Measurements from ENCODE around the gene NUP62CL. TPM values are rescaled to one million over a fixed set of nuclear protein-coding genes. Genes with fewer than 3 reads are reported as not detected.

Gene NUP62CL
- total RNA-seq, 3 donors from 2014 or later = 1.7 to 6.1 (median 4.2) TPM

DNA sequence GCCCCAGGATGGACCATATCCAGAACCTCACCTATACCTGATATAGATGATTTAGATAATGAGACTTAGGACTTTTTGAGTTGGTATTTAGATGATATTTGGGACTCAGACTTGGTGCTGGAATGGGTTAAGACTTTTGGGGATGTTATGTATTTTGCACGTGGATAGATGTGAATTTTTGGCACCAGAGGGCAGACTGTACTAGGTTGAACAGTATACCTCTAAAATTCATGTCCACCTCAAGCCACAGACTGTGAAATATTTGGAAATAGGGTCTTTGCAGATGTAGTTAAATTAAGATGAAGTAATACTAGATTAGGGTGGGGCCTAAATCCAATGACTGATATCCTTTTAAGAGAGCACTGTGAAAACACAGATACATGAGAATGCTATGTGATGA, 103.3 kb downstream of the NUP62CL start:
- no peak for TF ChIP-seq CTCF (IDR thresholded peaks at IDR 0.05)
- ATAC-seq = no peak
- Histone ChIP-seq H3K4me3 (no peak overlapping the region), H3K4me1 (ENCODE audit: low read depth) (no peaks in the 10 kb centered on the region), H3K9me3 (no peaks in the 10 kb centered on the region), H3K36me3 (ENCODE audit: low read depth) (no peaks in the 10 kb centered on the region)
- intact Hi-C loops (cut with DNase I, micrococcal nuclease) = no loop called here
- peak in 1 of 3 donors; percentile 3 for DNase-seq

DNA sequence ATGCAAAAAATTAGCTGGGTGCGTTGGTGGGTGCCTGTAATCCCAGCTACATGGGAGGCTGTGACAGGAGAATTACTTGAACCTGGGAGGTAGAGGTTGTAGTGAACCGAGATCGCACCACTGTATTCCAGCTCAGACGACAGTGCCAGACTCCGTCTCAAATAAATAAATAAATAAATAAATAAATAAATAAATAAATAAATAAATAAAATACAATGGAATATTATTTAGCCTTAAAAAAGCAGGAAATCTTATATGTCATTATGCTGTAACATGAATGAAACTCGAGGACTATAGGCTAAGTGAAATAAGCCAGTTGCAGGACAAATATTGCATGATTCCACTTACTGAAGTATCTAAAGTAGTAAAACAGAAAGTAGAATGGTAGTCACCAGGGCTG, 130.1 kb downstream of the NUP62CL start:
- H3K9me3 ChIP-seq = peaks cover 3% of the 10 kb centered on the region
- no peaks in the 10 kb centered on the region for H3K4me1 ChIP-seq (ENCODE audit: low read depth)
- intact Hi-C loops (cut with DNase I, micrococcal nuclease) = no loop called here
- ATAC-seq = no peak
- DNase-seq = no peak
- TF ChIP-seq CTCF (IDR thresholded peaks at IDR 0.05) = no peak
- H3K36me3 ChIP-seq (ENCODE audit: low read depth) = no peaks in the 10 kb centered on the region
- no peak overlapping the region for H3K4me3 ChIP-seq

Other genes starting within 250 kb of the NUP62CL start
- gene MORC4, start 206.2 kb downstream of the NUP62CL start, total RNA-seq = 1 to 10 TPM; 7.6 to 9.7 (median 8.0) TPM
- gene RBM41, start 87.6 kb downstream of the NUP62CL start, total RNA-seq = 10 to 100 TPM; 15.6 to 26.4 (median 20.7) TPM
- gene DNAAF6, start 178 bp upstream of the NUP62CL start, total RNA-seq = not detected
- under 1 TPM in 2 of 3 donors, not detected in 1; 0.22 TPM for gene FRMPD3, start 243.2 kb upstream of the NUP62CL start, total RNA-seq